TTC549 (cell line): Measurements from ENCODE around the gene NR6A1.

Experiments used
- FAIRE-seq: peaks from 2 replicates; lab custom pipeline; 2012; peaks lifted over from hg19 to GRCh38; lab: Jason Lieb, UNC

The NR6A1 gene

DNA sequence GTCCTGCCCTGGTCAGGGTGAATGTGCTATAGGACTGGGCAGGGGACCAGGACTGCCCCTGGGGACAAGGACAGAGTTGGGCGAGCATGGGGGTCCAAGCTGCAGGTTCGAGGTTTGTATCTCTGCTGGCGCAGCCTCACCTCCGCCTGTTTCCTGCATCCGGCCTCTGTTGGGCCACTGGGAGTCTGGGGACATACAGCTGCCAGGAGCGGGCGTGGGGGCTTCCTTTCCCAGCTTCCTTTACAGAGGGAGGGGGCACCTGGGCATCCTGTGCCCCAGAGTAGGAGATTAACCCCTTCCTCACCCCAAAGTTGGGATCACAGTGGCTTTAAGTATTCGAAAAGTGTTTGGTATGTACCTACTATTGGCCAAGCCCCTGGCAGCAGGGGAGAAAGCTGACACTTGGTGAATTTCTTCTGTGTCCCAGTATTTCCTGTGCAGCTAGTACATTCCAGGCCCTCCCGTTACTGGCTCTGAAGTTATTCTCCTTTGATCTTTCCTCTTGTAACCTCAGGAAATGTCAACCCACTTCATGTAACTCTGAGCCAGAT, 24.8 kb upstream of the NR6A1 start:
- no peak for FAIRE-seq

- no peak for FAIRE-seq
Observed at GRCh38 chr9:124794902-124795491, 23.9 kb upstream of the NR6A1 start.

DNA sequence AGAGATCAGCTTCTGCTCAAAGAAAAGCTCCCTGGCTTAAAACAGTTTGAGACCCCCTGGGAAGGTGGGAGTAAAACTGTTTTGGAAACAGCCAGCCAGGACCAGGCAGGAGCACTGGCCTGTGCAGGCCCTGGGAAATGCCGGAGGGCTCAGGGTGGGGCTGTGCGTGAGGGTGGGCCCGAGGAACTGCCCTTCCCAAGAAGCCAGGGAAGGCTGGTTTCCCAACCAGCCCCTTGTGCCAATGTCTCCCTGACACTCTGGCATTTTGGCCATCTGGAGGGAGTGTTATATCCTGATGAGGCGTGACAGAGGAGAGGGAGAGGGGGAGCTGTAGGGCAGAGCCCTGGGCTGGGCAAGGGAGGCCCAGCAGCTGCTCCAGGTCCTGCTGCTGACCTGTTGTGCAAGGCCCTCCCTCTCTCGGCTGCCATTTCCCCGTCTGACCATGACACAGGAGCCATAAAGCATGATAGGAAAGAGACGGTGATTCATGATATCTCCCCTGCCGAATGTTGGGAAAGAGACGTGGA, 22.0 kb upstream of the NR6A1 start:
- FAIRE-seq = no peak

- no peak for FAIRE-seq
Observed at GRCh38 chr9:124792257-124793014, 21.3 kb upstream of the NR6A1 start.

DNA sequence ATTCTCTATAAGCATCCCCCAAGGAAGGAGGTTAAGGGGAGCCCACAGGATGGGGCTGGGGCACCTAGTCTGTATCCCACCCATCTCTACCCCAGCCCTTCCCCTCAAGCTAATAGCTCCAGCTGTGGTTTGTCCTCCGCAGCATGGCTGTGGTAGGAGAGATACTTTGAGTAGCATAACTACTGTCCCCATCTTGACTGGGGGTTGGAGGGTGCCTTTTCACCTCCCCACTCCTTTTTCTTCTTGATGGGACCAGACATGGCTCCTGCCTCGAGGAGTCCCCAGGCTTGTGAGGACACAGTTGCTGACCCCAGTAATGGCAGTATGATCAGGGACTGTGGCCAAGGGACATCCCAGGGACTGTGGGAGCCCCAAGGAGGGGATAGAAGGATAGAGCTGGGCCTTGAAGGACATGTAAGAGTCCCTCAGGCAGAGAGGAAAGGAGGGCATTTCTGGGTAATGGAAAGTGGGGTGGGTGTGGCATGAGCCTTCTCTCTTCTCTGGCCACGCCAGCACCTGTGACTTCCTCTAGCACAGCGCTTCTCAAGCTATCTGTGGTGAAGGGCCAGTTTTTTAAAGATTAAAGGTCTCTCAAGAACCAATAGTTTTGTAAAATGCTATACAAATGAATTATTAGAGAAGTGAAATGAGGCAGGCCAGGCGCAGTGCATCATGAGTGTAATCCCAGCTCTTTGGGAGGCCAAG, 19.8 kb upstream of the NR6A1 start:
- FAIRE-seq = no peak

DNA sequence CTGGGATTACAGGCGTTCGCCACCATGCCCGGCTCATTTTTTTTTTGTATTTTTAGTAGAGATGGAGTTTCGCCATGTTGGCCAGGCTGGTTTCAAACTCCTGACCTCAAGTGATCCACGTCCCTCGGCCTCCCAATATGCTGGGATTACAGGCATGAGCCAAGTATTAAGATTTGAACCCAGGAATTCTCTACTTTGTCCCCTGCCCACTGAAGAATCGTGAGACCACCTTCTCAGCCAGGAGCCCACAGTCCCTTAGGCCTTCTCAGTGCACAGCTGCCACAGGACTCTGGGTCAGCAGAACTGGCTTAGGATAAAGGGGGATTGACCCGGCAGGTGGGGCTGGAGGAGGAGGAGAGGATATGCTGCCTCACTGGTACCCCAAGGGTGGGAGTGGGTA, 19.2 kb upstream of the NR6A1 start:
- FAIRE-seq = no peak

DNA sequence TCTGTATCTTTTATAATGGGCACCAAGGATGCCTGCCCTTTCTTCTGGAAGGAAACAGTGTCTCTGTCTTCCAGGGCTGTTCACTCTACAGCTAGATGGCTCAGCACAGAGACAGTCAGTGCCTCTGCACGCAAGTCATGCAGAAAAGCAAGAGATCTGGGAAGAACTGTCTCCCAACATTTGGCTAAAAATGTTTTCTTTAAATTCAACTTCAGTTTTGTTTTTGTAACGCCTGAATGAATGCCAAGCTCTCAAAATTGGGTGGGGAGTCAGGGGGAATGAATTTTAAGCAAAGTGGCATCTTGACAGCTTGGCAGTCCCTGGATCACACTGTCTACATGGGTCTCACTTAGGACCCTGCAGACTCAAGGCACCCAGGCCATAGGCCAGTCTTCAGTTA, 18.4 kb upstream of the NR6A1 start:
- FAIRE-seq = no peak

DNA sequence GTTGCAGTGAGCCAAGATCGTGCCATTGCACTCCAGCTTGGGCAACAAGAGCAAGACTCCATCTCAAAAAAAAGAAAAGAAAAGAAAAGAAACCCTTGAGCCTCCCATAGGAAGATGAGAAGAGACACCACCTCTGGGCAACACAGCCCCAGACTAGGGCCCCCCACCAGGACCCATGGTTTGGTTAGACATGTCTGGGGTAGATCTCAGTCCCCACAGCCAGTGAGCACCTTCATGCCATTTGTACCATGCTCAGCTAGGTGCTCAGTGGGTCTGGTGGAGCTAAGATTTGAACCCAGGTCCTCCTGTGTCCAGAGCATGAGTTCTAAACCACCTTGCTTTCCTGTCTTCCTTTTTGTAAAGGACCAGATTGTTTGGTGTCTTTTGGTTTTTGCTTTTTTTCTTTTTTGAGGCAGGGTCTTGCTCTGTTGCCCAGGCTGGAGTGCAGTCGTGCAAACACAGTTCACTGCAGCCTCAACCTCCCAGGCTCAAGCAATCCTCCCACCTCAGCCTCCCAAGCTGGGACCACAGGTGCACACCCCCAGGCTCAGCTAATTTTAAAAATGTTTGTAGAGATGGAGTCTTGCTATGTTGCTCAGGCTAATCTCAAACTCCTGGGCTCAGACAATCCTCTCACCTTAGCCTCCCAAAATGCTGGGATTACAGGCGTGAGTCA, 17.6 kb upstream of the NR6A1 start:
- no peak for FAIRE-seq

DNA sequence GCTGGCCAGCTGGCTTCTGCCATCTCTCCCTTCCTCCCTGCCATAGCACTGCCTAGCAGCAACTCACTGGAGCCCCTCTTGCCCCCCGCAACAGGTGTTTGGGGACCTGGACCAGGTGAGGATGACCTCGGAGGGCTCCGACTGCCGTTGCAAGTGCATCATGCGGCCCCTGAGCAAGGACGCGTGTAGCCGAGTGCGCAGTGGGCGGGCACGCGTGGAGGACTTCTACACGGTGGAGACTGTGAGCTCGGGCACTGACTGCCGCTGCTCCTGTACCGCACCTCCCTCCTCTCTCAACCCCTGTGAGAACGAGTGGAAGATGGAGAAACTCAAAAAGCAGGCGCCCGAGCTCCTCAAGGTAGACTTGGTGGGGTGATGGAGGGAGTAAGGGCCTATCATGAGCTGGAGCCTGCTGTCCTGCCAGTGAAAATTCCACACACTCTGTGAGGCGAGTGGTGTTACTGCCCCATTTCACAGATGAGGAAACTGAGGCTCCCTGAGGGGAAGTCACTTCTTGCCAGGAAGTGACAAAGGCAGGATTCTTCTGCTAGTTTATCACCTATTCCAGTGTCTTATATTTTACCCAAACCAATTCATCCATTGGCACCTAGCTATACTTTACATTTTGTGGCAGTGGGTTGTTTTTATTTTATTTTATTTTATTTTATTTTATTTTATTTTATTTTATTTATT, 15.9 kb upstream of the NR6A1 start:
- FAIRE-seq = no peak

GRCh38 chr9:124784509-124784908, 13.4 kb upstream of the NR6A1 start:
- FAIRE-seq = no peak

DNA sequence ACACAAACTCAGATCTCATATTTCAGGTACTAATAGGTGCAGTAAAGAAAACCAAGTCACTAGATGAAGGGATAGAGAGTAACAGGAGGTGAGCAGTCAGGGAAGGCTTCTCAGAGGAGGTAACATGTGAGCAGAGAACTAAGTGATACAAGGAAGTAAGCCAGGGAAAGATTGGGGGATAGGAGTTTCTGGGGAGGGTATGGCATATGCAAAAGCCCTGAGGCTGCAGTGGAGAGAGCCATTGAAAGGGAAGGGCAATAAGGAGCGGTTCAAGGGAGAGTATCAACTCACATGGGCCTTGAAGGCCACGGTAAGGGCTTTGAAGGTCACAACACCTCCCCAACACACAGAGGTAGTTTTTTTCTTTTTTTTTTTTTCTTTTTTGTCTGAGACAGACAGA, 12.7 kb upstream of the NR6A1 start:
- FAIRE-seq = no peak

DNA sequence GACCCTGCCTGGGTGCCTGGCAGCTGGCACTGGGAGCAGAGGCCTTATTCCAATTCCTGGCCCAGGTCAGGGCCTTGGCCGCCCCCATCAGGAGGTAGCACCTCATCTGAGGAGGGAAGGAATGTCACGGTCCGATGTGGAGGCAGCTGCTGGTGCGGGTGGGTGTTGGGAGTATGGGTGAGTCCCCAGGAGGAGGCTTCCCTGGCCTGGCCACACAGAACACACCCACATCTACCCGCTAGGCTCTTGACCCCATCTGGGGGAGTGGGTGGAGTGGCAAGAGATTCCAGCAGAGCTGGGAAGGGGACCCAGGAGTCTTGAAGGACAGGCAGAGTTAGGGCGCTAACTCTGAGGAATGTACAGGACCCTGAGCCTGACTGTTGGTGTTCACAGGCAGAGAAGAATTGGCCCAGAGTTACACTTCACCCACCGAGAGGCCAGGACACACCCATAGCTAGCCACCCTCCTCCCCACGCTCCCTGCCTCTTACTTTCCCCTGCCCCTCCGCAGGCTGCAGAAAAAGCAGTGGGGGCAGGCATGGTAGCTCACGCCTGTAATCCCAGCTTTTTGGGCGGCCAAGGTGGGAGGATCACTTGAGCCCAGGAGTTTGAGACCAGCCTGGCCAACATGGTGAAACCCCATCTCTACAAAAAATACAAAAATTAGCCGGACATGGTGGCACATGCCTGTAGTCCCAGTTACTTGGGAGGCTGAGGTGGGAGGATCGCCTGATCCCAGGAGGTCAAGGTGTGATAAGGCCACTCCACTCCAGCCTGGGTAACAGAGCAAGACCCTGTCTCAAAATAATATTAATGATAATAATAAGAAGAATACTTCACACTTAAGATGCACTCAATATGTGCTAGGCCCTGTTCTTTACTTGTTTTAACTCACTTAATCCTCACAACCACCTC, 11.8 kb upstream of the NR6A1 start:
- FAIRE-seq = no peak

- no peak for FAIRE-seq
Observed at GRCh38 chr9:124781967-124782660, 11.0 kb upstream of the NR6A1 start.

GRCh38 chr9:124780757-124781151, 9.6 kb upstream of the NR6A1 start:
- FAIRE-seq = no peak

DNA sequence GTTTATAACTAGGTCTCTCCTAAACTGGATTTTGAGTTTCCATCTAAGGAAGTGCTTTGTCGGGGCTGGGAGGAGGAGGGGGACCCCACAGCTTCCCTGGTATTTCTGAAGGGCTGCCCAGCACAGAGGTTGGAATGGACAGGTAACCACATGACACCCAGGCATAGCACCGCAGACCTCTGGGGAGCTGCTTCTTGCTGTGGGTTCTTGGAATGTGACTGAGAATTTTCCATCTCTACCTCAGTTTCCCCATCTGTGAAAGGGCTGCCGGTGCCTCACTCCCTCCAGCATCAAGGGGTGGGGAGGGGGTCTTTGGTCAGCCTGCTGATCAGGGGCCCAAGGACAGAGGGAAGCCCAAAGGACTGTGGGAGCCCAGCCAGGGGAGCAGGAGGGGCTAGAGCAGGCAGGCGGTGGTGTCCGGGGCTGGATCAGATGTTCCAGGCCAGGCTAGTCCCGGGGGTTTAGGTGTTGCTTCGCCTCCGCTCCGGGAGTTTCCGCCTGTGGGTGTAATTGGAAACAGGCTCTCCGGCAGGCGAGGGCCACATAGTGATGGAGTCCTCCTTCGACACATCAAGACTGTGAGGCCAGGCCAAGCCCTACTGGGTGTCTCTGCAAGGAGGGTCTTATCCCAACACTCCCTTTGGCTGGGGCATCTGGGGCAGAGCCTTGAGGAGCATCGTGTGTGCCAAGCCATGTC, 9.1 kb upstream of the NR6A1 start:
- FAIRE-seq = no peak

DNA sequence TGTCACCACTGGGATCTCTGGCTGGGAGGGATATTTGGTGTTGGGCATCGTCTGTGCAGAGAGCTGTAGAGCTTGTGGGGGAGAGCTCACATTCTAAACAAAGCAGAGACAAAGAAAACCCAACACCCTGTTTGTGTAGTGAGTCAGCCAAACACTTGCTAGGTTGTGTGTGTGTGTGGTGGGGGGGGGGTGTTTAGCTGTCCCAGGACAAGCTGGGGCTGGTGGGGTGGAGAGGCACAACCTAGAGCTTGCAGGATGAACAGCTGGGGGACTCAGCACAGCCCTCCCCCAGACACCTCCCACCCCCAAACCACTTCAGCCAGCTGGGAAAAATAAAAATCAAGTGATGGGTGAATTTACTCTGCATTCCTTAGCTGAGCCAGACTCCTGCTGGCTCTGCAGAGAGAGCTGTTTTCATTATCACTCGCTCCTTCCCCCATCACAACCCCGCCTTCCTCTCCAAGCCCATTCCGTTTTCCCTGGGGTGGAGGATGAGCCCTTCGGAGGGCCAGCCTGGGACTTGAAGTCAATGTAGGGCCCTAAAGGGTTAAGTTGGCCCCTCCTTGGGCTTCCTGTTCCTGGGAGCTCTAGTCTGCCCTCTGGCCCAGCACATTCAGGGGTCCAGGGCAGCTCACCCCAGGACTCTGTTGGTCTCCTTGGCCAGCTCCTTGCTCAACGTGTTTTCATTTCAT, 8.4 kb upstream of the NR6A1 start:
- no peak for FAIRE-seq

DNA sequence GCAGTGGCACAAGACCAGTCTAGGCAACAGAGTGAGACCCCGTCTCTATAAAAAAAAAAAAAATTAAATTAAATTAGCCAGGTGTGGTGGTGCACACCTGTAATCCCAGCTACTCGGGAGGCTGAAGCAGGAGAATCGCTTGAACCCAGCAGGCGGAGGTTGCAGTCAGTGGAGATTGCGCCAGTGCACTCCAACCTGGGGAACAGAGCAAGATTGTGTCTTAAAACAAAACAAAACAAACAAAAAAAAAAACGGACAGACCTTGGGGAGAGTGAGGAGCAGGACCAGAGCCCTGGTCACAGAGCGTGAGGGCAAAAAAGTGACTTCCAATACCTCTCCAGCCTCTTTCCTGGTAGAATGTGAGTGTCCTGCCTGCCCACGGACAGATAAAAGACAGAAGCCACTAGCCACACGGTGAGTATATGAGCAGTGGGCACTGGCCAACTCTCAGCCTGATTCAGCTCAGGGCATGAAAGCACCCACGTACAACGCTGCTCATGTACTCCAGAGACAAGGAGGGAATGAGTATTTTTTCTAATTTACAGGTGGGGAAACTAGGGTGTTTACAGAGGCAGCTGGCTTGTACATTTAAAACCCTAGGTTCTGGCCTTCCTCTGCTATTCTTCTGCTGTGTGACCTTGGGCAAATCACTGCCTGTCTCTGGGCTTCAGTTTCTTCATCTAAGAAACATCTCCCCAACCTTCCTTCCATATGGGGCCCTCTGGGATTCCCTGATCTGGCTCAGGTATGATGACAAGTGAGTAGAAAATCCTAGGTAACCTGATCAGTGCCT, 7.7 kb upstream of the NR6A1 start:
- no peak for FAIRE-seq
